ENCODE data around the gene ZNF724.

- TF ChIP-seq, protein P1, sequence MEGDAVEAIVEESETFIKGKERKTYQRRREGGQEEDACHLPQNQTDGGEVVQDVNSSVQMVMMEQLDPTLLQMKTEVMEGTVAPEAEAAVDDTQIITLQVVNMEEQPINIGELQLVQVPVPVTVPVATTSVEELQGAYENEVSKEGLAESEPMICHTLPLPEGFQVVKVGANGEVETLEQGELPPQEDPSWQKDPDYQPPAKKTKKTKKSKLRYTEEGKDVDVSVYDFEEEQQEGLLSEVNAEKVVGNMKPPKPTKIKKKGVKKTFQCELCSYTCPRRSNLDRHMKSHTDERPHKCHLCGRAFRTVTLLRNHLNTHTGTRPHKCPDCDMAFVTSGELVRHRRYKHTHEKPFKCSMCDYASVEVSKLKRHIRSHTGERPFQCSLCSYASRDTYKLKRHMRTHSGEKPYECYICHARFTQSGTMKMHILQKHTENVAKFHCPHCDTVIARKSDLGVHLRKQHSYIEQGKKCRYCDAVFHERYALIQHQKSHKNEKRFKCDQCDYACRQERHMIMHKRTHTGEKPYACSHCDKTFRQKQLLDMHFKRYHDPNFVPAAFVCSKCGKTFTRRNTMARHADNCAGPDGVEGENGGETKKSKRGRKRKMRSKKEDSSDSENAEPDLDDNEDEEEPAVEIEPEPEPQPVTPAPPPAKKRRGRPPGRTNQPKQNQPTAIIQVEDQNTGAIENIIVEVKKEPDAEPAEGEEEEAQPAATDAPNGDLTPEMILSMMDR (IDR thresholded peaks at IDR 0.05) = no peak
- no peak for TF ChIP-seq POLR2A (IDR thresholded peaks at IDR 0.05)
Measured at GRCh38 chr19:23261496-23262020, 11.4 kb upstream of the ZNF724 start.
